ENCODE measurements around the gene AMBRA1. TPM values are rescaled to one million over a fixed set of nuclear protein-coding genes. Genes with fewer than 3 reads are reported as not detected.

The AMBRA1 gene
- total RNA-seq, 1 donor: 18.0 TPM

GRCh38 chr11:46637546-46637945, 43.7 kb upstream of the AMBRA1 start:
- no peak for TF ChIP-seq CTCF (IDR thresholded peaks at IDR 0.05; ENCODE audit: insufficient read depth, low read length)
- no peak overlapping the region for H3K4me3 ChIP-seq (ENCODE audit: low read depth, low read length)
- DNase-seq (ENCODE audit: low read depth): no peak

- no peak for TF ChIP-seq CTCF (IDR thresholded peaks at IDR 0.05; ENCODE audit: insufficient read depth, low read length)
- no peak overlapping the region for H3K4me3 ChIP-seq (ENCODE audit: low read depth, low read length)
- DNase-seq (ENCODE audit: low read depth): no peak
These were observed 41.8 kb upstream of the AMBRA1 start for GRCh38 chr11:46635557-46636139.

- DNase-seq (ENCODE audit: low read depth): no peak
- TF ChIP-seq CTCF (IDR thresholded peaks at IDR 0.05; ENCODE audit: insufficient read depth, low read length): no peak
- H3K4me3 ChIP-seq (ENCODE audit: low read depth, low read length): no peak overlapping the region
These were observed 39.7 kb upstream of the AMBRA1 start for GRCh38 chr11:46633291-46634217.

GRCh38 chr11:46632502-46632901, 38.7 kb upstream of the AMBRA1 start:
- no peak overlapping the region for H3K4me3 ChIP-seq (ENCODE audit: low read depth, low read length)
- TF ChIP-seq CTCF (IDR thresholded peaks at IDR 0.05; ENCODE audit: insufficient read depth, low read length): no peak
- no peak for DNase-seq (ENCODE audit: low read depth)

- no peak for TF ChIP-seq CTCF (IDR thresholded peaks at IDR 0.05; ENCODE audit: insufficient read depth, low read length)
- H3K4me3 ChIP-seq (ENCODE audit: low read depth, low read length): no peak overlapping the region
- no peak for DNase-seq (ENCODE audit: low read depth)
These were observed 37.9 kb upstream of the AMBRA1 start for GRCh38 chr11:46631676-46632075.

- H3K4me3 ChIP-seq (ENCODE audit: low read depth, low read length): no peak overlapping the region
- TF ChIP-seq CTCF (IDR thresholded peaks at IDR 0.05; ENCODE audit: insufficient read depth, low read length): no peak
These were observed 36.4 kb upstream of the AMBRA1 start for GRCh38 chr11:46630237-46630636.

More at GRCh38 chr11:46630237-46630636, 36.4 kb upstream of the AMBRA1 start:
- DNase-seq (ENCODE audit: low read depth): no peak

Data from fibroblast of the aortic adventitia (primary cell).